ENCODE results near the gene RPH3AL. TPM values are rescaled to one million over a fixed set of nuclear protein-coding genes. Genes with fewer than 3 reads are reported as not detected.

Gene RPH3AL
- total RNA-seq, 2 donors from 2014 or later, result 2.6 to 6.8 TPM

GRCh38 chr17:296906-297690, 55.5 kb downstream of the RPH3AL start:
- DNase-seq (ENCODE audit: low spot score) (no peak), ATAC-seq (no peak)
- Mint-ChIP-seq H3K4me3 (no peak overlapping the region), H3K4me1 (ENCODE audit: low read depth in 2 of 2) (peaks cover 8 to 16% of the 10 kb centered on the region in 2 donors), H3K27me3 (peaks cover 0 to 2% of the 10 kb centered on the region in 2 donors), H3K36me3 (no peaks in the 10 kb centered on the region), H3K27ac (no peak overlapping the region), H3K9me3 (no peaks in the 10 kb centered on the region)

DNA sequence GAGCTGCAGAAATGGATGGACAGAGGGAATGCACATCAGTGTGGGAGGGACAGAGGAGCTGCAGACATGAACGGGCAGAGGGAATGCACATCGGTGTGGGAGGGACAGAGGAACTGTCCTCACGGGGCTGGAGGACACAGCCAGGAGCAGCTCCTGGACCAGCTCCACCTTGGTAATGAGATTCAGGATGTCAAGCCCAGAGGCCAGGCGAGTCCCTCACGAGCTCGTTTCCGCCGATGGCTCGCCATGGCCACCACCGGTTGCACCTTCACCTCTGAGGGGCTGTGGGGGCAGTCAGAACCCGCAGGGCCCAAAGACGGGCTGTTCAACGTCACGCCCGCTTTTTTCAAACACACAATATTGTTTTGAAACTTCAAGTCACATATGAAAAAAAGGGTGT, 56.2 kb downstream of the RPH3AL start:
- H3K9me3 Mint-ChIP-seq, result no peaks in the 10 kb centered on the region
- H3K4me1 Mint-ChIP-seq (ENCODE audit: low read depth in 2 of 2), result peaks cover 8 to 16% of the 10 kb centered on the region in 2 donors
- DNase-seq (ENCODE audit: low spot score), result no peak

DNA sequence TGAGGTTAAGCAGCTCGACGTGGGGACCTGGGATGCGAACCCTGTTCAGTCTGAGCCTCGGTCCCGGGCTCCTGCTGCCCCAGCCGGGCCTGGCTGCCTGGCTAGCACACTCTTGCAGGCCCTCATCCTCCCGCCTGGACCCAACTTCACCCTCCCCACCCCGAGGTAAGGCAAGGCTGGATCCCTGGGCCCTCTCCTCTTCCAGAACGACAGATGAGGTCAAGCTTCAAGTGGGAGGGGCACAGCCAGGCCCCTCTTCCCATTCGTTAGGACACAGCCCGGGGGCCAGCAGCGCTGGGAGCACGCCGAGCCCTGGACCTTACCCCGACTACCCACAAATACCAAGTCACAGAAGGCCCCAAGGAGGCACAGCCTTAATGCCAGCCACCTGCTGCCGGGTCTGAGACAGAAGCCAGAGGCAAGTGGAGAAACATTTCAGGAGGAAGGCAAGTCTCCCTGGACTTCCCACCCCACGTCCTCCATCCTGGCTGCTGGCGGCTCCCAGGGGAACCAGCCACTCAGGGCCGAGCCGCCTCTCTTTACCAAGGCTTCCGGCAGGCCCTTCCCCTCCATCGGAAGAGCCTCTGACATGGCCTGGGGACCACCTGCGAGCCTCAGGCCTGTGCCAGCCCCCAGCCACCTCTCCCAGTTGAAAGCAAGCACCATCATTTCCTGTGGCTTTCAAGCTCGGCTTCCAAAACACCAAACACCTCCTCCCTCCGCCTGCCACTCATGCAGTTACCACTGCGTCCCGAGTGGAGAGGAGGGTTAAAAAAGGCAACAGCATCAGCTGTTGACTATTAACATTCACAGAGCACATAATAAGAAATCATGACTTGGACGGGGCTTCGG, 59.9 kb downstream of the RPH3AL start:
- Mint-ChIP-seq H3K4me1 (ENCODE audit: low read depth in 2 of 2) (peaks cover 14 to 25% of the 10 kb centered on the region in 2 donors), H3K27me3 (peaks cover 0 to 2% of the 10 kb centered on the region in 2 donors), H3K9me3 (no peaks in the 10 kb centered on the region), H3K36me3 (no peaks in the 10 kb centered on the region), H3K27ac (no peak overlapping the region), H3K4me3 (no peak overlapping the region)
- no peak for DNase-seq (ENCODE audit: low spot score)
- peak; percentile 62 to 68 for ATAC-seq

More for the DNA sequence above, 56.2 kb downstream of the RPH3AL start:
- ATAC-seq, result no peak
- H3K36me3 Mint-ChIP-seq, result no peaks in the 10 kb centered on the region
- peaks cover 0 to 2% of the 10 kb centered on the region in 2 donors for H3K27me3 Mint-ChIP-seq
- H3K4me3 Mint-ChIP-seq, result no peak overlapping the region
- H3K27ac Mint-ChIP-seq, result no peak overlapping the region

- Mint-ChIP-seq H3K36me3 (no peaks in the 10 kb centered on the region), H3K27ac (no peak overlapping the region), H3K9me3 (no peaks in the 10 kb centered on the region), H3K27me3 (peaks cover 0 to 2% of the 10 kb centered on the region in 2 donors), H3K4me1 (ENCODE audit: low read depth in 2 of 2) (peaks cover 14 to 25% of the 10 kb centered on the region in 2 donors), H3K4me3 (no peak overlapping the region)
- DNase-seq (ENCODE audit: low spot score), result no peak
- no peak for ATAC-seq
Observed at GRCh38 chr17:292016-292415, 60.6 kb downstream of the RPH3AL start.

GRCh38 chr17:291587-291986, 61.0 kb downstream of the RPH3AL start:
- no peak for ATAC-seq
- H3K9me3 Mint-ChIP-seq, result no peaks in the 10 kb centered on the region
- H3K27me3 Mint-ChIP-seq, result peaks cover 0 to 2% of the 10 kb centered on the region in 2 donors

DNA sequence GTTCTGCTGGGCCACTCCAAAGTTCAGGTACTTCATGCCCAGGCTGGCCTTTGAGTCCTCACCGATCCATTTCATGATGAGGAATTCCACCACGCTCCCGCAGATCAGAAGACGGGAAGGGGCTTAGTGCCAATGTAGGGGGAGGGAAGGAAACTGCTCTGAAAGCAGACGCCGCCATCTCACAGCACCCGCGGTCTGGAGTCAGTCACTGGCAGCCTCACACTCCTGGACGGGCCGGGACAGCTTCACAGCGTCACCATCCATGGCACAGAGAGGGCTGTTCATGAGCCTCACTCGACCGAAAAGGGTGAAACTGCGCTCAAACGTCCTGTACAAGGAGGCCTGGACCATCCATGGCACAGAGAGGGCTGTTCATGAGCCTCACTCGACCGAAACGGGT, 62.0 kb downstream of the RPH3AL start:
- Mint-ChIP-seq H3K27me3 (peaks cover 0 to 2% of the 10 kb centered on the region in 2 donors), H3K4me1 (ENCODE audit: low read depth in 2 of 2) (peaks cover 14 to 33% of the 10 kb centered on the region in 2 donors), H3K36me3 (no peaks in the 10 kb centered on the region), H3K9me3 (no peaks in the 10 kb centered on the region), H3K4me3 (no peak overlapping the region), H3K27ac (no peak overlapping the region)
- DNase-seq (ENCODE audit: low spot score), result no peak
- no peak for ATAC-seq

More at GRCh38 chr17:291587-291986, 61.0 kb downstream of the RPH3AL start:
- no peak overlapping the region for H3K4me3 Mint-ChIP-seq
- no peak for DNase-seq (ENCODE audit: low spot score)
- H3K36me3 Mint-ChIP-seq, result no peaks in the 10 kb centered on the region
- no peak overlapping the region for H3K27ac Mint-ChIP-seq
- H3K4me1 Mint-ChIP-seq (ENCODE audit: low read depth in 2 of 2), result peaks cover 14 to 27% of the 10 kb centered on the region in 2 donors

- H3K27ac Mint-ChIP-seq, result no peak overlapping the region
- no peaks in the 10 kb centered on the region for H3K9me3 Mint-ChIP-seq
- H3K36me3 Mint-ChIP-seq, result no peaks in the 10 kb centered on the region
- H3K27me3 Mint-ChIP-seq, result peaks cover 0 to 2% of the 10 kb centered on the region in 2 donors
- DNase-seq (ENCODE audit: low spot score) (no peak), ATAC-seq (no peak)
- H3K4me1 Mint-ChIP-seq (ENCODE audit: low read depth in 2 of 2), result peaks cover 14 to 33% of the 10 kb centered on the region in 2 donors
- no peak overlapping the region for H3K4me3 Mint-ChIP-seq
Observed at GRCh38 chr17:290121-290521, 62.5 kb downstream of the RPH3AL start.

DNA sequence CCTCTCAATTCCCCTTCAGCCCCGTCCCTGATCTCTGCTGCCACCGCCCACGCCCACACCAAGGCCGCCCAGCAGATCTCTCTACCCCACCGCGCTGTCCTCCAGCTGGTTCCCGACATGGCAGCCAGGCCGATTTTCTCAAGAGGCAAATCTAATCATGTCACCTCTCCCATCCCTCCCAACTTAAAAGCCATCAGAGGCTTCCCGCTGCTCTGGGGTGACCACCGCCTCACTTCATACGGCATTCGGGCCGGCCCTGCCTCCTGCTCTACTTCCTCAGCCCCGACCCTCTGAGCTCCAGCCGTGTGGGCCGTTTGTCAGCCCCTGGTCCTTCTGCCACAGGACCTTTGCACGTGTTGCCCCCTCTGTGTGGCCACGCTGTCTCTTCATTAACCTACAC, 63.2 kb downstream of the RPH3AL start:
- peaks cover 0 to 2% of the 10 kb centered on the region in 2 donors for H3K27me3 Mint-ChIP-seq
- no peaks in the 10 kb centered on the region for H3K9me3 Mint-ChIP-seq
- no peak for DNase-seq (ENCODE audit: low spot score)
- H3K27ac Mint-ChIP-seq, result no peak overlapping the region
- ATAC-seq, result no peak
- no peaks in the 10 kb centered on the region for H3K36me3 Mint-ChIP-seq
- H3K4me3 Mint-ChIP-seq, result no peak overlapping the region
- peaks cover 14 to 33% of the 10 kb centered on the region in 2 donors for H3K4me1 Mint-ChIP-seq (ENCODE audit: low read depth in 2 of 2)

DNA sequence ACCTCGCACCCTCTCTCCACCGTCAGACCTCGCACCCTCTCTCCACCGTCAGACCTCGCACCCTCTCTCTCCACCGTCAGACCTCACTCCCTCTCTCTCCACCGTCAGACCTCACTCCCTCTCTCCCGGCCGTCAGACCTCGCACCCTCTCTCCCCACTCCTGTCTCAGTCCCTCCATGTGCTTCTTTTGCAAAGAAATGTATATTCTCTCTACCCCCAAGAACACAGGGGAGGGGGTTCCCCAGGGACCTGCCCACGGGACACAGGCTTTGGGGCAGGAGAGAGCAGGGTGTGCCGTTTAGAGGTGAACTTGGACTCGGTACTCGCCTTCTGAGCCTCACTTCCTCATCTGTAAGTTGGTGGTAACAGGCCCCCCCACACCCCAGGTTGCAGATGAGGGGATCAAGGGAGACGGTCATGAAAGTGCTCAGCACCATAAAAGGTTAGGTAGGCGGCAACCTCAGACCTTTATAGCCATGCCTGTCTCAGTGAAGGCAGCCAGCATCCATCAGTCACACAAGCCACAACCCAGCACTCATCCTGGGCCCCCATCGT, 63.7 kb downstream of the RPH3AL start:
- Mint-ChIP-seq H3K4me3 (no peak overlapping the region), H3K36me3 (no peaks in the 10 kb centered on the region), H3K27ac (no peak overlapping the region), H3K4me1 (ENCODE audit: low read depth in 2 of 2) (peaks cover 14 to 33% of the 10 kb centered on the region in 2 donors), H3K9me3 (no peaks in the 10 kb centered on the region), H3K27me3 (peaks cover 0 to 2% of the 10 kb centered on the region in 2 donors)
- ATAC-seq, result peak in 1 of 2 donors; percentile 43
- DNase-seq (ENCODE audit: low spot score), result no peak

DNA sequence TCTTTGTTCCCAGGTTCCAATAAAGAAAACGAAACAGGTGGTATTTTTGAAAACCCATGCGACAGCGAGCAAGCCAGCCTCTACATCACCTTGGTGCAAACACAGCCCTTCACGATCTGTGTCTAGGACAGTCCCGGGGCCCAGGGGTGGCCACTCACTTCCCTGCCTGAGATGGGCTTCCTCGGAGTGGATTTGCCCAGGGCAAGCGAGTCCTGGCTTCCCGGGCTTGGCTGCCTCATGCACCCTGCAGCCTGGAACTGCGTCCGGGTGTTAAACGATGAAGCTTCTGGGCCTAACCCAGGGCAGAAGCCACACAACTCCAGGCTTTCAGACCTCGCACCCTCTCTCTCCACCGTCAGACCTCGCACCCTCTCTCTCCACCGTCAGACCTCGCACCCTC, 66.0 kb downstream of the RPH3AL start:
- Mint-ChIP-seq H3K36me3 (no peaks in the 10 kb centered on the region), H3K4me1 (ENCODE audit: low read depth in 2 of 2) (peaks cover 5 to 25% of the 10 kb centered on the region in 2 donors), H3K27ac (no peak overlapping the region), H3K27me3 (no peaks in the 10 kb centered on the region), H3K9me3 (no peaks in the 10 kb centered on the region), H3K4me3 (no peak overlapping the region)
- ATAC-seq (no peak), DNase-seq (ENCODE audit: low spot score) (no peak)

GRCh38 chr17:285751-286422, 66.7 kb downstream of the RPH3AL start:
- no peak overlapping the region for H3K4me3 Mint-ChIP-seq
- peaks cover 5 to 31% of the 10 kb centered on the region in 2 donors for H3K4me1 Mint-ChIP-seq (ENCODE audit: low read depth in 2 of 2)

DNA sequence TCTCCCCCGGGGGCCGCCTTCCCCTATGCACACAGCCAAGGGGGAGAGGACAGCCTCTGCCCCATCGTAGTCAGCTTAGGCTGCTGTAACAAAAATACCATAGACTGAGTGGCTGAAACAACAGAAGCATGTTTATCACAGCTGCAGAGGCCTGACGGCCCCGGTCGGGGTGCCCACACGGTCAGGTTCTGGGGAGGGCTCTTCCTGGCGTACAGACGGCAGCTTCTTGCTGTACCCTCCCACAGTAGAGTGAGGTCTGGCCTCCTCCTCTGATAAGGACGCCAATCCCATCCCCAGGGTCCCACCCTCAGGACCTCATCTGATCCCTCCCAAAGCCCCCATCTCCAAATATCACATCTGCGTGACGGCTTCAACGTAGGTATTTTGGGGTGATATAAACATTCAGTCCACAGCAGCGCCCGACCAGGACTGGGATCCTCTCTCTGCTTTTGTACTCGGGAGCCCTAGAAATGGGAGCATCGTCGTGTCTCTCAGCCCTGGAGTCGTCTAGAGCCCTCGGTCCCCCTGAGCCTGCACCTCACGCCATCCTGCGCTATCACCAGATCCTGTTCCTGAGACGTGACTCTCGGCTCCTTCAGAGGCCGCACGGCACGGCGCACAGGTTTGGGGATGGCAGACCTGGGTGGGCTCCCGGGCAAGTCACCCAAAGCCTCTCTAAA, 67.8 kb downstream of the RPH3AL start:
- peaks cover 0 to 3% of the 10 kb centered on the region in 2 donors for H3K27me3 Mint-ChIP-seq
- no peak overlapping the region for H3K27ac Mint-ChIP-seq
- peaks cover 4 to 32% of the 10 kb centered on the region in 2 donors for H3K4me1 Mint-ChIP-seq (ENCODE audit: low read depth in 2 of 2)
- no peak overlapping the region for H3K4me3 Mint-ChIP-seq
- no peaks in the 10 kb centered on the region for H3K9me3 Mint-ChIP-seq
- no peak for DNase-seq (ENCODE audit: low spot score)
- no peak for ATAC-seq
- H3K36me3 Mint-ChIP-seq, result no peaks in the 10 kb centered on the region

More at GRCh38 chr17:285751-286422, 66.7 kb downstream of the RPH3AL start:
- H3K9me3 Mint-ChIP-seq, result no peaks in the 10 kb centered on the region
- H3K27ac Mint-ChIP-seq, result no peak overlapping the region
- no peaks in the 10 kb centered on the region for H3K36me3 Mint-ChIP-seq
- H3K27me3 Mint-ChIP-seq, result no peaks in the 10 kb centered on the region
- no peak for ATAC-seq
- DNase-seq (ENCODE audit: low spot score), result no peak

All from natural killer cell treated with Interleukin-12 subunit alpha and Interleukin-12 subunit beta and Interleukin-15 and Interleukin-18, amount 100 ng/mL, for 72 hours (primary cell).